Fibroblast of upper back skin (primary cell): ENCODE measurements around the gene SBF1.
A peak's percentile ranks its signal among the peaks of the same experiment; 100 is the strongest.

Experiments used
- DNase-seq: peaks from one replicate; pipeline ENCODE4 v3.0.0-alpha.2; 2013

SBF1 gene

DNA sequence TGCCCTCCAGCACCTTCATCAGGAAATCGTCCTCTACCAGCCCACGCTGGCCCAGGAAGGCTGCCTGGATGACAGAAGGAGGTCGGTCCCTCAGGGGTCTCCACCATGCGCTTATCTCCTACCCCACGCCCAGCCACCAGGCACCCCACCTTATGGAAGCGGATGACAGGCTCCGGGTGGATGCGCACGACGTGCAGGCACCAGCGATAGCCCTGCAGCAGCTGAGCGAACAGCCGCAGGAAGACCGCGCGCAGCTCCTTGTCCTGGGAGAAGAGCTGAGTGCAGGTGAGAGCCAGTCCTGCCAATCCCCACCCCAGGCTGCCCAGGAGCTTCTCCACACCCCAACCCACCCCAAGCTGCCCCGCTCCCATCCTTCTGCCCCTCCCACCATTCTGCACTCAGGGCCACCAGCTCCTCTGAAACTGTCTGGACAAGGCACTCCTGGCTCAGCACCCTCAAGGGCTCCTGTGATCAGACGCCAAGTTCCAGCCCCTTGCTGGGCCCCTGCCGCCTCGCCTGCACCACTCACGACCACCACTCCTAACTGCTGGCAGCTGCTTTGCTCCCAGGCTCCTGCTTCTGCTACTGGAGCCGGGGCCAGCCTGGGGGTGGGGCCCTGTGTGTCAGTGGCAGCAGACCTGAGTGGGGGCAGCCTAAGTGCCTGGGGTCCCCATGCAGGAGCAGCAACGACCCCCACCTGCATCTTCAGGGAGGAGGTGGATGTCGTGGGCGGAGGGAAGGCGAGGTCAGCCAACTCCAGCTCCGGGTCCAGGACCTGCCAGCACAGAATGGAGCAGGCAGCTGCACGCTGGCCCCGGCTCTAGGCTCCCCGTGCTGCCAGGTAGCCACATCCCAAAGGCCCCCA is 9.5 kb downstream of the SBF1 start:
- no peak for DNase-seq

DNA sequence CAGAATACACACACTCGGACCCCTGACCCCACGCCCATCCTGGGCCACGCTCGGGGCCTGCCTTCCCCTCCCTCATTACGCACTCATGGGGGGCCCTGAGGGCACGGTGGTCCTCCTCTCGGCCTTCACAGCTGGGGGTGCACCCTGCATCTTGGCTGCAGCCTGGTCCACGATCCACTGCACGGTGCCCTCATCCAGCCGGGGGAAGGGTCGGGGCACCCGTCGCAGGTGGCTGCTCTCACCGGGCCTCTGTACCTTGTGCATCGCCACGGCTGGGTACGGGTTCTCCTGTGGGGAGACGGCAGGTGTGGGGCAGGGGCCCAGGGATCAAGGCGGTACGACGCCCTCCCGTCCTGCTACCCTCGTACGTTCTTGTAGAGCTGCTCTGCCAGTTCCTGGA is 10.4 kb downstream of the SBF1 start:
- no peak for DNase-seq

DNA sequence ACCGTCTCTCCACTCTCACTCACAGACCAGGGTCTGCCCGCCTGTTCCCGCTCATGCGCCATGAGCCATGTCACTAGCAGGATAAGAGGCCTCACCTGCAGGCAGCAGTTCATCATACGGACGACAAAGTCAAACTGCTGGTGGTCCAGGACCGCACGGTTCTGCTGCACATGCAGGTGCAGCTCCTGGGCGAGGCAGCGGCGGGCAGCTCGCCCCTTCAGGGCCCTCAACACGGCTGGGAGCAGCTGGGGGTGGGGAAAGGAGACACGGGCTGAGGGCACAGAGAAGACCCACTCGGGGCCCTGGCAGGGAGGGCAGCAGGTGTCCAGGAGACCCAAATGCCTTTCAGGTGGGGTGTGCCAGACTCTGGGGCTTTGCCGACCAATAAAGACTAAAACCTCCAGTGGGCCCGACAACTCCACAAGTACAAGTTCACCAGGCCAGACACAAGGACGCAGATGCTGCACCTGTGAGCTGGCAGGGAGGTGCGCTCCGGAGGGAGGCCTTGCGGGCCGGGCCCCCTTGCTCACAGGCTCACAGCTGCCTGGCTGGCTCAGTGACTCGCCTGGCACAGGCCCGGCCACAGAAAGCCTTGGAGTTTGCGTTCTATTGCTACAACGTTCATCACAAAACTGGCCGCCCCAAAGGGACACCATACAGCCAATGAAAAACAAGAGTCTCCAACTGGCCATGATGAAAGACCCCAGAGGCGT is 11.5 kb downstream of the SBF1 start:
- DNase-seq = no peak

DNA sequence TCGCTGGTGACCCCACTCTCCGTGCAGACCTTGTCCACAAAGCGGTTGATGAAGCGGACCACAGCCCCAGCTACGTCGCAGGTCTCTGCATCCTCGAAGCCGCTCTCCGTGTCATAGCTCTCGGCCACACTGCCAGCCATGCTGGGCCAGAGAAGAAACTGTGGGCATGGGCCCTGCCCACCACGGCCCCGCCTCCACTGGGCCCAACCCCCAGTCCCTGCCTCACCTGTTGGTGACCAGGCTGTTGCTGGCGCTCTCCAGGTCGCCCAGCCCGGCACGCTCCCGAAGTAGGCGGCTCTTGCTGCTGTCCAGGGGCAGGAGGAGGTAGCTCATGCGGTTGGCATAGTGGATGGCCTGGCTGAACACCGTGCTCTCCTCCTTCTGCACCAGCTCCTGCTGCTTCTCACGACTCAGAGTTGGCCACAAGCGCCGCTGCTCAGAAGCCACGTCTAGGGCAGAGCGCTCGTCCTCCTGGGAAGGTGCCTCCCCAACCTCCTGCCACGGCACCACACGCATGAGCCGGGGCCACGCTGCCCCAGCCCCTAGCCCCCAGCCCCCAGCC is 12.8 kb downstream of the SBF1 start:
- no peak for DNase-seq

DNA sequence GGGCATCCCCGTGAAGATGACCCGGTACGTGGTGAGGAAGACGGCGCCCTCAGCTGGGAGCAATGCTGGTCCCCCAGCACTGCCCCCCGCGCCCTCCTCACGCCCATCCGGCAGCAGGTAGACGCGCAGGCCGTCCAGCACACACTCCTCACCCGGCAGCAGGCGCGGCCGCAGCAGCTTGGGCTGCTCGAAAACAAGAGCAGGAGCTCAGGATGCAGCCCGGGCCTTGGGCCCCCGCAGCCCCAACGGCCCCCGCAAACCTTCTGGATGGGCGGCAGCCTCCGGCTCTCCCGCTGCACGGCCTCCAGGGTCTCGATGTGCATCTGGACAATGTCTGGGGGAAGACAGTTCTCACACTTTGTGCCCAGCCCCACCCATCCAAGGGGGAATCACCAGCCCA is 13.3 kb downstream of the SBF1 start:
- no peak for DNase-seq

DNA sequence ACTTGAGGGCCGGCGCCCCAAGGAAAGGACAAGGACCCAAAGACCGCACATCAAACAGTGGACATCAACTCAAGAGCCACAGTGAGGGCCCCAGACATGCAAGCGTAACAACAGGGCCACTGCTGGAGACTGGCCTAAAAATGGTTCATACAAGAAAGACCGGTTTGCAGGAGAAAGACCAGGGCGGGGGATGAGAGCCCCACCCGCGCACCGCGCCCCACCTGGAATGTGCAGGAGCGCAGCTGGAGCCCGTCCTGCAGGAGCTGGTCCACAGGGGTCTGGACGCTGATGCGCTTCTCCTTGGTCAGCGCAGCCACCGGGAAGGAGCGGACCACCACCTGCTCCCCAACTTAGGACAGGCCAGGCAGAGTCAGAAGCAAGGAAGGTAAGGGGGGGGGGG is 13.9 kb downstream of the SBF1 start:
- DNase-seq = no peak

DNA sequence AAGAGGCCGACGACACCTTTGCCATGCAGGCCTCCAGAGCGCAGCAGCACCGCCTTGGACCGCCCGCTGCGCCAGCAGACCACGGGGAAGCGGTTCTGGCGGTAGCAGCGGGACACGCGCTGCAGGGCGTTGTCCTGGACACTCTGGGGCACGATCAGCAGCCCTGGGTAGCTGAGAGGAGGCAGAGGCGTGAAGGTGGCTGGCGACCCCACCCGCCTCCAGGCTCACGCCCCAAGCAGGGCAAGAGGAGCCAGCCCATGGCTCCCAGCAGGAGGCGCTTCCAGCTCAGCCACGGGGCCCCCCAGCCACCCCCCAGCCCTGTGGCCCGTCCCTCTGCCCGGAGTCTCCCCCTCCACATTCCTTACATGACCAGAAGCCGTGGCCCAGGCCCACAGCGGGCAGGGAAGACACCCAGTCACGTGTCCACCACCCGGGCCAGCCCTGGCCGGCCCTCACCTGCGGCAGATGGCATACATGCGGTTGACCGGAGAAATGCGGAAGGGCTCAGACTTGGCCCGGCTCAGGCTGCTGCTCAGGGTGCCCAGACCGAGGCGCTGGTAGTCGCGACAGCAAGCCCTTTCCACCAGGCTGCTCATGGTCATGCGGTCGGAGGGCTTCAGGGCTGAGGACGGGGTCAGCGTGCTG is 15.2 kb downstream of the SBF1 start:
- no peak for DNase-seq

DNA sequence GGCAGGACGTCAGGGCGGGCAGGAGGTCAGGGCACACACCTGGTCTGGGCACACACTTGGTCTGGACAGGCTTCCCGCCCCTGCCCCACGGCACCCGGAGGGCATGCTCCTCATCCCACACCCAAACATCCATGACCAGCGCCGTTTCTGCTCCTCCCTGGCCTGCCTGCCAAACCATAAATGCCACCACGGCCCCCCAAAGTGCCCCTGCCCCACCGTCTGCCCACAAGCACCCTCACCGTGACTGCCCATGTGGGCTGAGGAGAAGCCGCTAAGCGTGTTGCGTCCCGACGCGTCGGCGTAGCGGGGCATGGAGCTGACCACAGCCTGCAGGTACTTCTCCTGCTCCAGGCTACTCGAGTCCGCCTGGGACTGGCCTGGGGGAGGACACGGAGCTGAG is 15.8 kb downstream of the SBF1 start:
- DNase-seq = no peak

DNA sequence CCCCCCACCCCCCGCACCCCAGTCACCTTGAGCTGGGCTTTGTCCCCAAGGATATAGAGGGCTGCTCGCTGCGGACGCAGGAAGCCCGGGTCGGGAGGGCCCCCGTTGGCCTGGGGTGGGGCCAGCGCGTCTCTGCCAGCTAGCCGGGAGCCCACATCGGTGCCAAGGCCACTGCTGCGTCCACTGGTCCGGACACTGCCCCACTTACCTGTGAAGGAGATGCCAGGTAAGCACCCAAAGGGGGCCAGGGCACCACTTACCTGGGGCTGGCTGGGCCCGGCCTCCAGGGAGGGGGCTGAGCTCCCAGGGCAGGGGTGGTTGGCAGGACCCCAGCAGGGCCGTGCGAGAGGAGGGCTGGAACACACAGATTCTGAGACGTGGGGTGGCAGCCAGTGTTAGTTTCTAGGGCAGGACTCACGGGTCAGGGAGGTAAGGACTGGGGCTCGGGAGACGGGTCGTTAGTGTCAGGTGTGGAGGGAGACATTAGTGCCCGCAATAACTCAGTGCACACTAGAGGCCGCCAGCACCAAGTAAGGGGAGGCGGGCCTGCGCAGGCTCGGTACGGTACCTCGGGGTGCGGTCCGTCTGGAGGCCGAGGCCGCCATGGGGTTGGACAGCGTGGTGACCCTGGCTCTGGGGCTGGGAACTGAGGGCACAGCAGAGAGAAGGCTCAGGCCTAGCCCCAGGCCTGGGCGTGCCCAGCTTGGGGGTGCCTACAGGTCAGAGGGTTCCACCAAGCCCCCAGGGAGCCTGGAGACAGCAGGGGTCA is 18.2 kb downstream of the SBF1 start:
- no peak for DNase-seq

DNA sequence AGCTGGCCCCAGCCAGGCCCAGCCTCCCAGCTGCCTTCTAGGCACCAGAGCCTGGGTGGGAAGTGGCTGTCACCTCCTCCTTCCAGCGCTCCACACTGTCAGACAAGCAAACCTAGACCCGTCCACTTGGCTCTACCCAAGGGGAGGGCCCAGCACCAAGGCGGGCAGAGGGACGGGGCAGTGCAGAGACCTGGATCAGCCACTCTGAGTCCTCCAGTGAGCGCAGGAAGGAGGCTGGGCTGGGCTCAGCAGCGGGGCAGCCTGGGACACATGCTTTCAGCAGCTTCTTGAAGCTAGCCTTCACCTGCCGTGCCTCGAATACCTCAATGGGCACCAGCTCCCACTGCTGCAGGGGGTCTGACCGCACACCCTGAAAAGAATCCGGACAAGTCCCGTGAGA is 18.8 kb downstream of the SBF1 start:
- no peak for DNase-seq

DNA sequence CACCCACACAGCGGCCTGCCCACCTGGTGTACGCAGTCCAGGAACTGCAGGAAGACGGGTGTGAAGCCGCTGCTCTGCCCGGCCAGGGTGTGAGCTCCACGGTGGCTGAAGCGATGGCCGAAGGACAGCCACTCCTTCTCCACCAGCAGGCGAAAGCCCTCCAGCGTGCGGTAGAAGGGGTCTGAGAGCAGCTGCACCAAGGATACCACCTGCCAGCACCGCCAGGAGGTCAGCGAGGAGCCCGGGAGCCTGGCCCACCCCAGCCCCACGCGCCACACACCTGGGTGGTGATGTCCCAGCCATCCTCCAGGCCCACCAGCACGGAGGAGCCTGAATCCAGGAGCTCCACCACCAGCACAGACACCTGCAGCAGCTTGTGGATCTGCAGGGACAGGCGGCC is 19.6 kb downstream of the SBF1 start:
- no peak for DNase-seq

DNA sequence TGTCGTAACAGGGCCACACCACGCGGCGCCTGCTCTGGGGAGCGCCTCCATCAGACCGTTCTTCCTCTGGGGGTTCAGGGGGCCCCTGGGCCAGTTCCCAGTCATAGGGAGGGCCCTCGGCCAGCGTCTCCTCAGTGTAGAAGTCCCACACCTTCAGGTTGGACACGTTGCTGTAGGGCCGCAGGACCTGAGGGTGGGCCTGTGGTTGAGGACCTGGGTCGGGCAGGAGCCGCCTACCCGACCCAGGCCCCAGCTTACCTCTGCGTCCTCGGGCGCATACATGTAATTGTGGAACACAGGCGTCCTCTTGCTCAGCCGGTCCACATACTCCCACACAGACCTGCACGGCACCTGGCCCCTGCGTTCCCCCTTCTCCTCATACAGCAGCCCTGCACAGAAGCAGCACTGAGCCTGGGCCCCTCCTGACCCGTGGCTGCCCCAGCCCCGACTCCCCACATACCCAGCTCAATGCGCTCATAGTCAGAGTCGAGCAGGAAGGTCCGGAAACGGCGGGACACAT is 20.2 kb downstream of the SBF1 start:
- DNase-seq = no peak

DNA sequence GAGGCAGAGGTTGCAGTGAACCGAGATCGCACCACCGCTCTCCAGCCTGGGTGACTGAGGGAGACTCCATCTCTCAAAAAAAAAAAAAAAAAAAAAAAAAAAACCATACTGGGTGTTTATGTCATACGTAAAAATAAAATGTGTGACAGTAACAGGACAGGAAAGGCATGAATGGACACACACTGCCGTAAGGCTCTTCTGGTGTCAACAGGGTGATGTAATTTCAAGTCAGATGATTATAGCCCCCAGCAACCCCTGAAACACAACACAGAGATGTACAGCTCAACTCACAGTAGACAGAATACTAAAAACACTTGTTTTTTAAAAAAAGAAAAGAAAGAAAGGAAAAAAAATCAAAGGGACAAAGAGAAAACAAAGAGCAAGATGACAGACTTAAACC is 22.2 kb downstream of the SBF1 start:
- DNase-seq = no peak

DNA sequence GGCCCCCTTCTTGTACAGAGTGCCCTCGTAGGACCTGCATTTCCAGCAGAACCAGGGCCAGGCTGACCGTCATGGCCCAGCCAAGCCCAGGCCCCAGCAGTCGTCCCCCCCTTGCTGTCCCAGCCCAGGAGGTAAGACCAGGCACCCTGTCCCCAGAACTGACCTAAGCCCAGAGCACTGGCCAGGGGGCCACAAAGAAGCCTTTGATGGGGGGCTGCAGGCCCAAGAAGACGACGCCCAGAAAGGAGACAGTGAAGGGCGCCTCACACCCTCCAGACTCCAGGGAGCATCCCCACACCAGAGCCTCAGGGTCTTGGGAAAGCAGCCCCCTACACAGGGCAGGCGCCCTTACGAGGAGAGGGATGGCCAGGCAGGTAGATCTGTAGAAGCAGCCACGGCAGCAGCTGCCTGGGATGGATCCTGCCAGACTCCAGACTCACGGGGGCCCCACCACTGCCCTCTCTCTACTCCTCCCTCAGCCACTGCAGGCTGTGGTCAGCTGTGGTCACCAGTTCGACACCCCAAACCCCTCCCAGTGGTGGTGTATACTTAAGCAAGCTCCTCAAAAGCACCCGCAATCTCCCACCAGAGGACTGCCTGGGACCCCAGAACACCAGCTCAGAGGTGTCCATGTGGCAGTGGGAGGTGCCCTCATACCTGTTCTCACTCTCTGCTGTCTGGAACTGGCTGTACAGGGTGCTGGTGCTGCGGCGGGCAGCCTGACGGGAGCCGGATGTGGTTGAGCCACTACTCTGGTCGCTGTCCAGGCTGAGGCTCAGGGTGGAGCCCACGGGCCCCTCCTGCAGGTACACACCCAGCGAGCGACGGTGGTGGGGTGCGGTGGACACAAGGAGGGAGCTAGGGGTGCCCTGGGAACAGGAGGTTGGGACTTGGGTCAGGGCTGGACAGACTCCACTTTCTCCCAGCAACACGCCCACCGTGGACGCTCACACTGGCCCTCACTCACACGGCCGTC is 27.0 kb downstream of the SBF1 start:
- DNase-seq = no peak

DNA sequence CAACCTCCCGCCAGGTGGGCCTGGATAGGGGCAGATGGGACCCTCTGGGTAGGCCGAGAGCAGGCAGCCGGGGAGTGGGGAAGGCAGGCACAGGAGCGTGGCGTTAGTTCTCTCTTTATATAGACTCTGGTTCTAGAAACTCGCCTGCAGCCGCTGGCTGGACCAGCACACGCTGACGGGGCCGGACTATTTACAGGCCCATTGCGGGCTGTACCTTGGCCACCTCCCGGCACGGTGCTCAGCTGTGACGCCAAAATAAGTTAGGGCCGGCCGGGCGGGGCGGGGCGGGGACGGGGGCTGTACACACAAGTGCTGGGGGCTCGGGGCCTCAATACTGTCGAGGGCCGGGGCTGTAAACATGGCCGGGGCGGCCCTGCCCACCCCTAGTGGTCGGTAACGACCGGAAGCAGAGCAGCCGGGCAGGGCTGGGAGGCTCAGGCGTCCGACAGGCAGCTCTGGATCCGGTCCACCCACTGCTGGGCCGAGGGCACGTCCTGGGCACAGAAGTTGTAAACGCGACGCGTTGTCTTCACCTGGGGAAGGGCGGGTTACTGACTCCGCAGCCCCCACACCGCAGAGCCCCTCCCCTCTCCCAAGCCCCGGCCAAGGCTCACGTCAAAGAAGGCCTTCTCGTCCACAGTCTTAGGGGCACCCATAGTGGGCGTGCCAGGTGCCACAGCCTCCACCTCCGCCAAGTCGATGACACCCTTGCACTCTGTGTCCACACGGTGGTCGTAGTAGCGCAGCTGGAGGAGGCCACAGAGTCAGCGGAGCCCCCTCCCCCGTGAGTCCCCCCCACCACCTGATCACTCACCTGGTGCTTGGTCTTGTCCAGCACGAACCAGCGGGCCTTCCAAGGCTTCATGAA is 27.9 kb downstream of the SBF1 start:
- DNase-seq = no peak

DNA sequence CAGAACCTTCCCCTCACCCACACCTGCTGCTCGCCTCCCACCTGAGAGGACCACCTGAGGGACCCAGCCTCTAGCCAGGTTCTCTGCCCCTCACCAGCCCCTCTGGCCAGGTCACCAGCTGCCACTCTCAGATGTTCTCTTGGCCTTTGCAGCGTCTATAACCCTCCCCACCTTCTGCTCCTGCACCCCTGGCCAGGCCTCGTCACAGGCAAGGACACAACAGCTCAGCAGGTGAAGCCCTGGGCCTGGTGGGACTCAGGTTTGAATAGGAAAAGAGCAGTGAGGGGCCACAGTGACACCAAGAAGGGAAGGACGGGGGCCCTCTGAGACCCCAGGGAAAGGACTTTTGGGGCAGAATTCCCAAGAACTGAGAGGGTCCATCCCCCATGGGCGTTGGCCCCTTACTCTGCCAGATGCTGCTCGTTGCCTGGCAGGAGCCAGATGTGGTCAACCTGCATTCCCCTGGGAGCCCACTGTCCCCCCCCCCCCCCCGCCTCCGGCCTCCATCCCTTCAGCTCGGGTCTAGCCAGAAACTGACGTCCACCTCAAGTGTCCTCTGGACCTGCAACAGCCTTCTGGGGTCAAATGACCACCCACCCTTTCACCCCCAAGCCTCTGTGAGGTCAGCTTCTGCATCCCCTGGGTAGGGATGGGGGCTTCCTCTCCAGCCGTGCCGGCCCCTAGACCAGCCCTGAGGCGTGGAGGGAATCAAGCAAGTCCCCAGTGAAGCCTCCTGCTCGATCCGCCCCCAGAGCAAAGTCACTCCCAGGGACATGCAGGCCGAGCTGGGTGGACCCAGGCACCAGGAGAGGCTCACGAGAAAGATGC is 28.7 kb downstream of the SBF1 start:
- no peak for DNase-seq

DNA sequence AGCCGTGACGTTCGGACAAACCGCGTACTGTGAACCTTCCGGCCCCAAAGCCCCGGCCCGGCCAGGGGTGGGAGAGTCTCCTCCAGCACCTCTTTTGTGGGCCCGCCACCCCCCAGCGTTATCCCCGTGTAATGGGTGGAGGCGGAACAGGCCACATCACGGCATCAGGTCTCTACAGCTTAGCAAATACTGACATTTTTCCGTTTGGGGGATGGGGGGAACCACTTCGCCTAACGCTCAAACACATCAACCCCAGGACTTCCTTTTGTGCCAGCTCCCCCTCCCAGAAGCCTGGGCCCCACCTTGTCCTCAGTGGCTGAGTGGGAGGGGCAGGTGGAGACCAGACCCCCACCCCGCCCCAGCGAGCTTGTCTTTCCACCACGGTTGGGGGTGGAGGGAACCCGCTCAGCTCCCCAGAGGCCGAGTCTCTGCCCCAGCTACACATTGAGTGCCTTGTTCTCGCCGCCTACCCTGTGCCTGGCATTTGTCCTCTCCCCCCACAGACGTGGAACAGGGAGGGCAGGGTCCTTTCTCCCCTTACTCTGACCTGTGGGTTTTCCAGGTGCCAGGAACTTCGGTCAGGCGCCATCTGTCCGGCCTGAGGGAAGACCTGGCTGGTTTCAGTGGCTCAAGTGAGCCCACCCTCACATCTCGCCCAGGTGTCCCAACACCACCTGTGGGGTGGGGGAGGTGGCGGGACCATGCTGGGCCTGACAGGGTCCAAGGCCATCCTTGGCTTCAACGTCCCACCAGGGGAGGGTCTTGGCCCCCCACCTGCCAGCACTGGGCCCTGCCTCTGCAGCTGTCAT is 29.6 kb downstream of the SBF1 start:
- DNase-seq = no peak

DNA sequence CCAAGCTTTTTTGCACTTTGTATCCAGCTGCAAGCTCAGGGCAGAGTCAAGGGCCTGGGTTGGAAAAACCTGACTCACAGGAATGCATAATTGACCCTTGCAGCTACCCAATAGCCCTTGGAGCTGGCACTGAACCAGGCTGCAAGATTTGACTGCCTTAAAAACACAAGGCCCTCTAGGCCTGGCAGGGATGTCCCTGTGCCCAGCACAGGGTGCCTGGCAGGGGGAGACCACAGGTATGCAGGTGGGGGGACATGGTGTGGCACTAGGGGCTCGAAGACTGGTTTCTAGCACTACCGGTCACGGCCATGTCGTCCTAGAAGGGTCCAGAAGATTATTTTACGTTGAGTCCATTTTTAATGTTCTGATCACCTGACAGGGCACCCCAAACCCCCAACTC is 30.2 kb downstream of the SBF1 start:
- peak; percentile 56 for DNase-seq
